Keratinocyte (primary cell): Measurements from ENCODE around the gene ARHGAP6. TPM values are rescaled to one million over a fixed set of nuclear protein-coding genes. Genes with fewer than 3 reads are reported as not detected.

Experiments
- DNase-seq: peaks from one replicate; pipeline ENCODE4 v3.0.0-alpha.2; 2011; ENCODE audit warnings: low read depth, missing footprints, low spot score
- FAIRE-seq: peaks from 2 replicates; lab custom pipeline; 2011; peaks lifted over from hg19 to GRCh38; lab: Jason Lieb, UNC
- H2AFZ ChIP-seq: 2 replicates; pipeline ENCODE4 v1.6.0; 2012; ENCODE audit warnings: low read length, control low read depth, inconsistent platforms; ENCODE audit not compliant: control insufficient read depth
- H3K27ac ChIP-seq: 2 replicates; pipeline ENCODE4 v1.5.1; 2011; ENCODE audit warnings: low read length; ENCODE audit not compliant: control insufficient read depth, insufficient read depth
- H3K27me3 ChIP-seq: 3 replicates; pipeline ENCODE4 v1.6.0; 2011; ENCODE audit warnings: low read length; ENCODE audit not compliant: control insufficient read depth, insufficient read depth; ENCODE audit errors: extremely low read depth
- H3K36me3 ChIP-seq, 2 experiments: 2 replicates in 1 of 2; 3 replicates in 1 of 2; pipeline ENCODE4 v1.5.1; 2011; ENCODE audit warnings: low read length in 2 of 2, mild to moderate bottlenecking in 1 of 2; ENCODE audit not compliant: control insufficient read depth in 2 of 2, insufficient read depth in 2 of 2; ENCODE audit errors: extremely low read depth in 1 of 2
- H3K4me1 ChIP-seq: 3 replicates; pipeline ENCODE4 v1.5.1; 2011; ENCODE audit warnings: low read length; ENCODE audit not compliant: control insufficient read depth, insufficient read depth; ENCODE audit errors: extremely low read depth
- H3K4me2 ChIP-seq: 3 replicates; pipeline ENCODE4 v1.6.0; 2011; ENCODE audit warnings: low read depth, low read length; ENCODE audit not compliant: control insufficient read depth, insufficient read depth; ENCODE audit errors: extremely low read depth
- H3K4me3 ChIP-seq, 3 experiments: fragments of 200-600 bp in 1 of 3; sonication (generic) in 1 of 3; 2 replicates in 2 of 3; 3 replicates in 1 of 3; pipeline ENCODE4 v1.5.1; 2011 to 2016; ENCODE audit warnings: low read length in 3 of 3, mild to moderate bottlenecking in 3 of 3, control low read depth in 2 of 3, inconsistent platforms in 1 of 3, low read depth in 1 of 3, mixed read lengths in 1 of 3, mixed run types in 1 of 3, moderate library complexity in 1 of 3; ENCODE audit not compliant: control insufficient read depth in 2 of 3, insufficient read depth in 2 of 3; ENCODE audit errors: extremely low read depth in 1 of 3
- H3K79me2 ChIP-seq: 2 replicates; pipeline ENCODE4 v1.6.0; 2012; ENCODE audit warnings: low read length; ENCODE audit not compliant: control insufficient read depth, insufficient read depth
- H3K9ac ChIP-seq: 3 replicates; pipeline ENCODE4 v1.6.0; 2011; ENCODE audit warnings: low read length; ENCODE audit not compliant: control insufficient read depth, insufficient read depth; ENCODE audit errors: extremely low read depth
- H3K9me1 ChIP-seq: 3 replicates; pipeline ENCODE4 v1.6.0; 2011; ENCODE audit warnings: low read length; ENCODE audit not compliant: control insufficient read depth, insufficient read depth; ENCODE audit errors: extremely low read depth
- H3K9me3 ChIP-seq: 2 replicates; pipeline ENCODE4 v1.5.1; 2012; ENCODE audit warnings: low read depth, low read length; ENCODE audit not compliant: control insufficient read depth
- H4K20me1 ChIP-seq: 3 replicates; pipeline ENCODE4 v1.6.0; 2011; ENCODE audit warnings: low read length; ENCODE audit not compliant: control insufficient read depth, insufficient read depth; ENCODE audit errors: extremely low read depth
- CTCF ChIP-seq, 3 experiments: IDR thresholded peaks in 1 of 3; conservative IDR thresholded peaks in 1 of 3; optimal IDR thresholded peaks in 1 of 3; 2 replicates in 2 of 3; 3 replicates in 1 of 3; pipeline versions ENCODE3 to v1.5.1; 2011; ENCODE audit warnings: low read length in 3 of 3, mild to moderate bottlenecking in 3 of 3, moderate library complexity in 2 of 3, control low read depth in 1 of 3, inconsistent platforms in 1 of 3; ENCODE audit not compliant: insufficient read depth in 2 of 3; ENCODE audit errors: extremely low read depth in 1 of 3
- EZH2 ChIP-seq: IDR thresholded peaks from one replicate; pipeline ENCODE4 v1.6.1; 2012; ENCODE audit warnings: inconsistent platforms, mild to moderate bottlenecking, low read length, moderate library complexity
- dilution Hi-C: fragments of 300-500 bp; cut with MboI; formaldehyde crosslinking; loops from one replicate; pipeline ENCODE4 v1.7.0; 2020; ENCODE audit warnings: low sequenced_read_pairs; ENCODE audit not compliant: extremely low pct_ligation_motif_present
- polyA plus RNA-seq, 5 experiments: library from polyadenylated mRNA; depleted of rRNA in 3 of 5; stranded (reverse) in 3 of 5; stranded (forward) in 1 of 5; unstranded in 1 of 5; fragments of >200 nt; gene quantifications; 1 replicate in 1 of 5; 2 replicates in 3 of 5; 3 replicates in 1 of 5; pipeline versions ENCODE4 v1.2.1 to v1.2.3, GENCODE V29; 2011 to 2012; ENCODE audit warnings: missing spikeins in 2 of 5, low read depth in 1 of 5, low replicate concordance in 1 of 5

ARHGAP6 gene
- polyA plus RNA-seq, 1 donor (not counting 4 experiments of a cell fraction or from before 2014, with no cell fraction given) = 0.01 TPM

GRCh38 chrX:11272863-11273262 is 392.9 kb downstream of the ARHGAP6 start:
- Histone ChIP-seq H3K36me3 (no peaks in the 10 kb centered on the region), H3K4me3 (no peak overlapping the region), H3K9me1 (no peaks in the 10 kb centered on the region), H3K4me2 (no peak overlapping the region), H3K27me3 (peaks cover 3% of the 10 kb centered on the region), H4K20me1 (no peaks in the 10 kb centered on the region), H3K27ac (no peak overlapping the region), H2AFZ (no peak overlapping the region), H3K9ac (no peak overlapping the region), H3K9me3 (no peaks in the 10 kb centered on the region), H3K79me2 (no peaks in the 10 kb centered on the region), H3K4me1 (no peaks in the 10 kb centered on the region)
- dilution Hi-C loops = no loop called here
- TF ChIP-seq CTCF (optimal IDR thresholded peaks at IDR 0.05 in 1 of 3, IDR thresholded peaks at IDR 0.05 in 1 of 3, conservative IDR thresholded peaks at IDR 0.05 in 1 of 3; ENCODE audit: extremely low read depth in 1 of 3, insufficient read depth in 2 of 3, low read length in 3 of 3) = no peak
- TF ChIP-seq EZH2 = no peak
- FAIRE-seq (no peak), DNase-seq (no peak)

DNA sequence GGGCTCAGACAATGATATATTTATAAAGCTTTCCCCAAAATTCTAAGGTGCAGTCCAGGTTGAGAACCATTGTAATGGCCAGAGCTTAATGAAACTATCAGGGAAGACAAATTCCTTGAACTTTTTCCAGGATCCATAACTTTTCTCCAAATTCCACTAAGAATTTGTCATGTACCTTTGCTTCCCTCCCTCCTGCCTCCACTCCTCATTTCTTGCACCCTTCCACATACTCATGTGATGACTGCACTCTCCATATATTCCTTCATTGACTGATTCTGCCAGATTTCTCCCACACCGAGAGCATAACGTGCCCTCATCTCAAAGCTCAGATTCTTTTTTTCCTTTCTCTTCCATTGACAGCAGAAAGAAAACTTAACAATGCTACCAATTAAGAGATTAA is 393.4 kb downstream of the ARHGAP6 start:
- Histone ChIP-seq H2AFZ (no peak overlapping the region), H3K4me2 (no peak overlapping the region), H3K9me3 (no peaks in the 10 kb centered on the region), H4K20me1 (no peaks in the 10 kb centered on the region), H3K4me1 (no peaks in the 10 kb centered on the region), H3K27me3 (peaks cover 3% of the 10 kb centered on the region), H3K36me3 (no peaks in the 10 kb centered on the region), H3K9me1 (no peaks in the 10 kb centered on the region), H3K4me3 (no peak overlapping the region), H3K79me2 (no peaks in the 10 kb centered on the region), H3K9ac (no peak overlapping the region), H3K27ac (no peak overlapping the region)
- no peak for DNase-seq
- TF ChIP-seq CTCF (optimal IDR thresholded peaks at IDR 0.05 in 1 of 3, IDR thresholded peaks at IDR 0.05 in 1 of 3, conservative IDR thresholded peaks at IDR 0.05 in 1 of 3; ENCODE audit: extremely low read depth in 1 of 3, insufficient read depth in 2 of 3, low read length in 3 of 3) = no peak
- TF ChIP-seq EZH2 = no peak
- no peak for FAIRE-seq
- dilution Hi-C loops = no loop called here
